Mucosa of rectum (tissue), 2 donors: ENCODE results near the gene ZNF385C.

ENCODE experiments used
- H3K27ac ChIP-seq, 2 donors: one replicate each; pipeline ENCODE4 v1.7.0; 2013; ENCODE audit warnings: inconsistent platforms in 2 of 2, low read depth in 2 of 2, low read length in 2 of 2
- H3K27me3 ChIP-seq, 2 donors: one replicate each; pipeline ENCODE4 v1.7.0; 2013; ENCODE audit warnings: low read length in 2 of 2; ENCODE audit not compliant: control insufficient read depth in 2 of 2, insufficient read depth in 2 of 2
- H3K36me3 ChIP-seq, 2 donors: one replicate each; pipeline ENCODE4 v1.7.0; 2013; ENCODE audit warnings: low read length in 2 of 2; ENCODE audit not compliant: control insufficient read depth in 2 of 2, insufficient read depth in 2 of 2
- H3K4me1 ChIP-seq, 2 donors: one replicate each; pipeline ENCODE4 v1.7.0; 2013; ENCODE audit warnings: low read length in 2 of 2, mild to moderate bottlenecking in 1 of 2; ENCODE audit not compliant: control insufficient read depth in 2 of 2, insufficient read depth in 2 of 2
- H3K4me3 ChIP-seq, 2 donors: one replicate each; pipeline ENCODE4 v1.7.0; 2013; ENCODE audit warnings: low read length in 2 of 2
- H3K9ac ChIP-seq, 2 donors: one replicate each; pipeline ENCODE4 v1.7.0; 2013; ENCODE audit warnings: low read length in 2 of 2, low read depth in 1 of 2, mild to moderate bottlenecking in 1 of 2
- H3K9me3 ChIP-seq, 2 donors: one replicate each; pipeline ENCODE4 v1.7.0; 2013; ENCODE audit warnings: low read length in 2 of 2; ENCODE audit not compliant: control insufficient read depth in 2 of 2
- donor health status: healthy.
- donor health status: Normal muscosa, but diverticular disease.

Gene ZNF385C

GRCh38 chr17:41996855-41997164 is 101.5 kb downstream of the ZNF385C start:
- Histone ChIP-seq H3K9ac (no peak overlapping the region), H3K27ac (no peak overlapping the region), H3K4me1 (peaks cover 0 to 17% of the 10 kb centered on the region in 2 donors), H3K27me3 (no peaks in the 10 kb centered on the region), H3K4me3 (no peak overlapping the region), H3K9me3 (no peaks in the 10 kb centered on the region), H3K36me3 (peaks cover 56 to 59% of the 10 kb centered on the region in 2 donors)

DNA sequence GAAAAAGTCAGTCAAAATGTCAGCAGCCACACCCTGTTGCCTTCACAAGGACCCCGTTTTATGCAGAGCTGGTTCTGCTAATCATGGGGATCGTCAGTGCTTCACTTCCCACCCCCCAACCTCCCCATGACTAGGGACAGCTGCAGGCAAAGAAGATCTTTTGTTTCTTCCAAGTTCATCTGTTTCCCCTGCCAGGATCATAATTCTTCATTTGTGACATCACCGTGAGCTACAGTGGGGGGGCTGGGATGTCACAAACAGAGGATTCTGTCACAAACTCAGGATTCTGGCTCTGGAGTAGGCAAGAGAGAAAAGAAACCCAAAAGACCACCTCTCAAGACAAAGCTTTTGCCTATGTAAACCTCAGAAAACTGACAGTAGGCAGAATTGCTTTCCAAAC is 105.7 kb downstream of the ZNF385C start:
- Histone ChIP-seq H3K4me1 (peaks cover 7 to 25% of the 10 kb centered on the region in 2 donors), H3K9me3 (no peaks in the 10 kb centered on the region), H3K27me3 (no peaks in the 10 kb centered on the region), H3K9ac (no peak overlapping the region), H3K36me3 (peaks cover 58 to 76% of the 10 kb centered on the region in 2 donors), H3K27ac (no peak overlapping the region), H3K4me3 (no peak overlapping the region)

DNA sequence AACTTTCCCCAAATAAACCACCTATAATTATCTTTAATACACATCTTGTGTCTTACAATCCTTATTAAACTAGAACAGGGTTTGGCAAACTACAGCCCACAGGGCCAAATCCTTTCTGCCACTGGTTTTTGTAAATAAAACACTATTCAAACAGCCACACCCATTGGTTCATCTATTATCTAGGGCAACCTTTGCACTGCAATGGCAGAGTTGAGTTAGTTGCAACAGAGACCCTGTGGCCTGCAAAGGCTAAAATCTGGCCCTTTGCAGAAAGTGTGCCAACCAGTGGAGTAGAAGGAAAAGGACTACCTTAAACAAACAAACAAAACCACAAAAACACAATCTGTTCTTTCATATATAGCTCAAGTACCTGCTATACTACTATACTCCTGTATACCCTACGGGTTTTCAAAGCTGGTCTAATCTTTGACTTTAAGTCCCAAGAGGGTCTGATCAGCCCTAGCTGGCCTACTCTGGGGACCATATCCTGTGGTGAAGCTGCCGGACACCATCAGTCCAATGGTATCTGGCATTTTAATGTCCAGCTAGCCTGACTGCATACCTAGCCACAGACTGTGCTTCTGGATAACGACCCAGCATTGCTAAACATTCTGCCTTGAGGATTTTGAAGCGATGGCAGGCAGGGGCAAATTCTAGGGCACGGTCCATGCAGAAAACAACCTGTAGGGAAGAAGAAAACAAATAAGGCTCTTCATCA is 108.4 kb downstream of the ZNF385C start:
- Histone ChIP-seq H3K36me3 (peaks cover 54 to 67% of the 10 kb centered on the region in 2 donors), H3K27me3 (no peaks in the 10 kb centered on the region), H3K4me1 (peaks cover 7 to 25% of the 10 kb centered on the region in 2 donors), H3K4me3 (peak overlapping the region in 1 of 2 donors; percentile 15), H3K9ac (no peak overlapping the region), H3K27ac (peak overlapping the region; percentile 48 to 55), H3K9me3 (no peaks in the 10 kb centered on the region)

DNA sequence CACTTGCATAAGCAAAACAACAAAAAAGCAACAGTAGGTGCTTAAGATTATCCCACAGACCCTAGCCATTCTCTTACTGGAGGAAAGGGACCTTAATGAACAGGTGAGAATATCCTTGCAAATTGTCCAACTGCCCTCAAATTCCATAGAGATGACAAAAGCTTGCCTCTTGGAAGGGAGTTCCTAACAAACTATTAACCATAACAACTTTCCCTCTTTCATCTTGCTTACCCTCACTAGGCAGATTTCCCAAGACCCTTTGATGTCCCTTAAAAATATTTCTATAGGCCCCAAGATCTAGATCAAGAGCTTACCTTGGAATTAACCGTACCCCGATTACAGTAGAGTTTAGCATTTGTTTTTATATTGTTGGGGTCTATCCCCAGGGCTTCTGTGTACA is 109.9 kb downstream of the ZNF385C start:
- Histone ChIP-seq H3K36me3 (peaks cover 51 to 70% of the 10 kb centered on the region in 2 donors), H3K9me3 (no peaks in the 10 kb centered on the region), H3K9ac (no peak overlapping the region), H3K27ac (no peak overlapping the region), H3K4me3 (no peak overlapping the region), H3K27me3 (no peaks in the 10 kb centered on the region), H3K4me1 (peaks cover 7 to 25% of the 10 kb centered on the region in 2 donors)

- Histone ChIP-seq H3K4me1 (peaks cover 7 to 25% of the 10 kb centered on the region in 2 donors), H3K9me3 (no peaks in the 10 kb centered on the region), H3K27me3 (no peaks in the 10 kb centered on the region), H3K9ac (no peak overlapping the region), H3K36me3 (peaks cover 50 to 68% of the 10 kb centered on the region in 2 donors), H3K27ac (no peak overlapping the region), H3K4me3 (no peak overlapping the region)
These were observed 110.6 kb downstream of the ZNF385C start for GRCh38 chr17:41987642-41988041.

DNA sequence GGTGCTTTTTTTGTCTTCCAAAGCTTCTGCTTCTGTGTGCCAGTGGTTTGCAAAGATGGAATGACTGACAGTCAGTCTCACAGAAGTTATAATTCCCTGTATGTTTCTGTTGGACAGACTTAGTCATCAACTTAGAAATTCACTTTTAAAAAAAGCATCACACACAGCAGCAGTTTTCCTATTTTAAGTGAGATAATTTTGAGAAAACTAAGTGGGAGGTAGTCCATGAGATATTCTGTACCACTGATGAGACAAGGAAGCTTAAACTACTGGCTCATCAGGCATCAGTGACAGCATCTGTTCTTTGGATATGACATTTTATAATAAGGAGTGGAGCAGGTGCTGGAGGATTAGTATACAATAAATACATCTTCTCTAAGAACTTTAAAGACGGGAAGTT is 111.6 kb downstream of the ZNF385C start:
- Histone ChIP-seq H3K27ac (no peak overlapping the region), H3K36me3 (peaks cover 57 to 70% of the 10 kb centered on the region in 2 donors), H3K4me1 (peaks cover 7 to 21% of the 10 kb centered on the region in 2 donors), H3K9me3 (no peaks in the 10 kb centered on the region), H3K27me3 (no peaks in the 10 kb centered on the region), H3K4me3 (no peak overlapping the region), H3K9ac (no peak overlapping the region)

- Histone ChIP-seq H3K4me1 (peaks cover 7 to 16% of the 10 kb centered on the region in 2 donors), H3K27ac (no peak overlapping the region), H3K9me3 (no peaks in the 10 kb centered on the region), H3K36me3 (peaks cover 60 to 69% of the 10 kb centered on the region in 2 donors), H3K4me3 (no peak overlapping the region), H3K27me3 (no peaks in the 10 kb centered on the region), H3K9ac (no peak overlapping the region)
These were observed 112.4 kb downstream of the ZNF385C start for GRCh38 chr17:41985919-41986318.

- no peak overlapping the region for H3K27ac ChIP-seq
- H3K36me3 ChIP-seq: peaks cover 64 to 68% of the 10 kb centered on the region in 2 donors
- H3K9ac ChIP-seq: no peak overlapping the region
- H3K4me1 ChIP-seq: peaks cover 0 to 7% of the 10 kb centered on the region in 2 donors
- no peak overlapping the region for H3K4me3 ChIP-seq
- no peaks in the 10 kb centered on the region for H3K27me3 ChIP-seq
- H3K9me3 ChIP-seq: no peaks in the 10 kb centered on the region
These were observed 113.8 kb downstream of the ZNF385C start for GRCh38 chr17:41984454-41984853.

GRCh38 chr17:41982026-41982760 is 116.1 kb downstream of the ZNF385C start:
- no peak overlapping the region for H3K9ac ChIP-seq
- H3K4me3 ChIP-seq: no peak overlapping the region
- H3K27me3 ChIP-seq: no peaks in the 10 kb centered on the region
- peaks cover 52 to 60% of the 10 kb centered on the region in 2 donors for H3K36me3 ChIP-seq
- H3K27ac ChIP-seq: no peak overlapping the region
- H3K4me1 ChIP-seq: peaks cover 5 to 11% of the 10 kb centered on the region in 2 donors
- H3K9me3 ChIP-seq: no peaks in the 10 kb centered on the region

GRCh38 chr17:41977991-41978390 is 120.3 kb downstream of the ZNF385C start:
- no peak overlapping the region for H3K9ac ChIP-seq
- H3K4me3 ChIP-seq: no peak overlapping the region
- no peaks in the 10 kb centered on the region for H3K9me3 ChIP-seq
- peaks cover 68 to 73% of the 10 kb centered on the region in 2 donors for H3K36me3 ChIP-seq
- no peaks in the 10 kb centered on the region for H3K27me3 ChIP-seq
- no peak overlapping the region for H3K27ac ChIP-seq
- H3K4me1 ChIP-seq: peaks cover 8 to 11% of the 10 kb centered on the region in 2 donors
